AG08395 (cell line): Measurements from ENCODE around the gene ADIRF.
"Not testable (repeated sequence)": the region's sequence is repeated elsewhere in the genome, so short reads cannot be mapped to it uniquely, and the experiment has no call there.

Experiments used
- DNase-seq: peaks from one replicate; pipeline ENCODE4 v3.0.0; 2012; ENCODE audit warnings: mixed read lengths, low spot score

The ADIRF gene

GRCh38 chr10:86960863-86961434 lies 7.3 kb upstream of the ADIRF start:
- DNase-seq, result no peak

- DNase-seq, result no peak
These were observed 6.7 kb upstream of the ADIRF start for GRCh38 chr10:86961481-86962091.

GRCh38 chr10:86962136-86962980 lies 5.9 kb upstream of the ADIRF start:
- DNase-seq, result no peak

- no peak for DNase-seq
These were observed 5.3 kb upstream of the ADIRF start for GRCh38 chr10:86962981-86963310.

- no peak for DNase-seq
These were observed 4.9 kb upstream of the ADIRF start for GRCh38 chr10:86963341-86963919.

GRCh38 chr10:86964061-86964846 lies 4.0 kb upstream of the ADIRF start:
- no peak for DNase-seq

- no peak for DNase-seq
These were observed 3.5 kb upstream of the ADIRF start for GRCh38 chr10:86964847-86965190.

GRCh38 chr10:86965986-86966654 lies 2.2 kb upstream of the ADIRF start:
- DNase-seq, result no peak

GRCh38 chr10:86967481-86967941 lies 771 bp upstream of the ADIRF start:
- no peak for DNase-seq

GRCh38 chr10:86968994-86969355 lies 693 bp downstream of the ADIRF start:
- no peak for DNase-seq

- peak; percentile 50 for DNase-seq
These were observed 1.2 kb downstream of the ADIRF start for GRCh38 chr10:86969421-86970041.

- peak; percentile 86 for DNase-seq
These were observed 2.1 kb downstream of the ADIRF start for GRCh38 chr10:86970162-86970981.

GRCh38 chr10:86970982-86971231 lies 2.6 kb downstream of the ADIRF start:
- DNase-seq, result no peak

GRCh38 chr10:86971232-86971991 lies 3.1 kb downstream of the ADIRF start:
- peak; percentile 94 for DNase-seq

GRCh38 chr10:86972613-86973380 lies 4.5 kb downstream of the ADIRF start:
- no peak for DNase-seq

GRCh38 chr10:86974484-86974883 lies 6.2 kb downstream of the ADIRF start:
- no peak for DNase-seq

- DNase-seq, result no peak
These were observed 8.2 kb downstream of the ADIRF start for GRCh38 chr10:86976362-86977056.

GRCh38 chr10:86978457-86978856 lies 10.2 kb downstream of the ADIRF start:
- DNase-seq, result not testable (repeated sequence)
